ENCODE results near the gene HIVEP2. TPM values are rescaled to one million over a fixed set of nuclear protein-coding genes. Genes with fewer than 3 reads are reported as not detected.
A peak's percentile ranks its signal among the peaks of the same experiment; 100 is the strongest.

HIVEP2 gene
- total and polyA plus RNA-seq, 7 donors = 6.2 to 39.7 (median 22.6) TPM

DNA sequence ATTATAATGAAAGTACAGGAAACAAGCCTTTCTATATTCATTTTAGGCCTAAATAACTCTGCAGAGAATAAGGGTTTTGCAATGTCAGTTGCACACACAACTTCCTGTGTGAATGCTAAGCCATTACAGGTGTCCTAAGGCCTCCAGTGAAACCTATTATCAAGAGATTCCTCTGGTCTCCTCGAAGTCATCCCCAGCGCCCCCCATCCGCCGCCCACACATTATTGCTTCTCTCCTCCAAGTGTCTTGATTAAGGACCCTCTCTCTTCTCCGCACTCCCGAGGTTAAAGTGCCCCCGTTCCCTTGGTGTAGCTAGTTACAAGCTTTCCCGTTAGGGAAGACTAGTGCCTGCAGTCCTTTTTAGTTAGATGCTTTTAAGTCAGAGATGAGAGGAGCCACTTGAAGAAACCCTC is 1.3 kb downstream of the HIVEP2 start:
- TF ChIP-seq, protein P1, sequence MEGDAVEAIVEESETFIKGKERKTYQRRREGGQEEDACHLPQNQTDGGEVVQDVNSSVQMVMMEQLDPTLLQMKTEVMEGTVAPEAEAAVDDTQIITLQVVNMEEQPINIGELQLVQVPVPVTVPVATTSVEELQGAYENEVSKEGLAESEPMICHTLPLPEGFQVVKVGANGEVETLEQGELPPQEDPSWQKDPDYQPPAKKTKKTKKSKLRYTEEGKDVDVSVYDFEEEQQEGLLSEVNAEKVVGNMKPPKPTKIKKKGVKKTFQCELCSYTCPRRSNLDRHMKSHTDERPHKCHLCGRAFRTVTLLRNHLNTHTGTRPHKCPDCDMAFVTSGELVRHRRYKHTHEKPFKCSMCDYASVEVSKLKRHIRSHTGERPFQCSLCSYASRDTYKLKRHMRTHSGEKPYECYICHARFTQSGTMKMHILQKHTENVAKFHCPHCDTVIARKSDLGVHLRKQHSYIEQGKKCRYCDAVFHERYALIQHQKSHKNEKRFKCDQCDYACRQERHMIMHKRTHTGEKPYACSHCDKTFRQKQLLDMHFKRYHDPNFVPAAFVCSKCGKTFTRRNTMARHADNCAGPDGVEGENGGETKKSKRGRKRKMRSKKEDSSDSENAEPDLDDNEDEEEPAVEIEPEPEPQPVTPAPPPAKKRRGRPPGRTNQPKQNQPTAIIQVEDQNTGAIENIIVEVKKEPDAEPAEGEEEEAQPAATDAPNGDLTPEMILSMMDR (IDR thresholded peaks at IDR 0.05) = no peak
- ATAC-seq (no peak), DNase-seq (no peak)
- Histone ChIP-seq H3K27ac (peak overlapping the region; percentile 99), H3K4me3 (peak overlapping the region; percentile 94), H3K27me3 (ENCODE audit: insufficient read depth in 3 of 3, low read length in 2 of 3) (no peaks in the 10 kb centered on the region), H3K36me3 (ENCODE audit: insufficient read depth in 1 of 2, low read depth in 1 of 2) (no peaks in the 10 kb centered on the region), H3K9me3 (no peaks in the 10 kb centered on the region), H3K4me1 (peaks cover 51% of the 10 kb centered on the region)
- intact Hi-C loops (cut with DNase I) = loop anchor here (1.0 to 5.0 kb wide), 4 partner anchors 16 to 59 kb away; no protein-coding TSS in a partner anchor
- WGBS, 3 donors = 19 to 32% (median 22%) methylated on average over 8 of the region's 8 CpGs

DNA sequence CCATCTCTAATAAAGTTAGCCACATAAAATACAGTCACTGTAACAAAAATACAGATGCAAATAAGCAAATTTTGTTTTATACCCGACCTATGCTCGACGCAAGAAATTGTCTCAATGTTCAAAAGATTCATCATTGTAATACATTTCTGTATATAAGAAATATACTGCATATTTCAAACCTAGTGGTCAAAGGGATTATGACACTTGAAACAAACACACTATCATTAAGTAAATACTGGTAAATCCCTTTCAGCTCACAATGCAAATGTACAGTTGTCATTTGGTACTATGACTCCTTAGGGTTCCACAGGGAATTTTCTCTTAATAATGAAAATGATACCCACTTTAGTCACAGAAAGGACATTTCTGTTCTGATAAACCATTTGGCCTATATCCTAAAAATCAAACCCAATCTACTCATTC is 2.2 kb downstream of the HIVEP2 start:
- H3K4me1 ChIP-seq = peaks cover 51% of the 10 kb centered on the region
- H3K9me3 ChIP-seq = no peaks in the 10 kb centered on the region
- H3K27me3 ChIP-seq (ENCODE audit: insufficient read depth in 3 of 3, low read length in 2 of 3) = no peaks in the 10 kb centered on the region
- no peaks in the 10 kb centered on the region for H3K36me3 ChIP-seq (ENCODE audit: insufficient read depth in 1 of 2, low read depth in 1 of 2)
- TF ChIP-seq, protein P1 (IDR thresholded peaks at IDR 0.05) = peak; percentile 55
- H3K4me3 ChIP-seq = peak overlapping the region; percentile 94
- DNase-seq = no peak
- WGBS, 3 donors = 58 to 75% (median 72%) methylated on average over 3 of the region's 3 CpGs
- peak overlapping the region; percentile 99 for H3K27ac ChIP-seq
- intact Hi-C loops (cut with DNase I) = loop anchor here in 1 of 2 donors (5.0 kb wide), 1 partner anchor 56 kb away; no protein-coding TSS in a partner anchor
- ATAC-seq = no peak

DNA sequence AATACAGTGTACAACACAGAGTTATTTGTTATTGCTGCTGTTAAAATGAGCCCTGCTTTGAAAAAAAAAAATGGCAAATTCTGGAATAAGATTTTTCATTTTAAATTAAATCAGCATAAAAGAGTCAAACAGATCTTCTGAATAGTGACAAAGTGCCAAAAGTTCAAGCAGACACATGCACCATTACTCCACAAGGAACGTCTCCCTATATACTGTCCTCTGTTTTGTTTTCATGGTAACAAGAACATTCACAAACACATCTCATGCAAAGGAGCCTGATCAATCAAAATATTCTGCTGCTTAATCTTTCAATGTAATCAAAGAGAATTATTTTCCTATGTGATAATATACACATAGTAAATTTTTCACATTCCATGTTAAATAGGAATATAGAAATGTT is 2.7 kb downstream of the HIVEP2 start:
- Histone ChIP-seq H3K27me3 (ENCODE audit: insufficient read depth in 3 of 3, low read length in 2 of 3) (no peaks in the 10 kb centered on the region), H3K27ac (peak overlapping the region; percentile 21), H3K36me3 (ENCODE audit: insufficient read depth in 1 of 2, low read depth in 1 of 2) (no peaks in the 10 kb centered on the region), H3K9me3 (no peaks in the 10 kb centered on the region), H3K4me1 (peaks cover 51% of the 10 kb centered on the region), H3K4me3 (peak overlapping the region; percentile 94)
- WGBS, 3 donors = 13 to 27% (median 17%) methylated on average over 1 of the region's 1 CpG
- TF ChIP-seq, protein P1 (IDR thresholded peaks at IDR 0.05) = no peak
- ATAC-seq (no peak), DNase-seq (no peak)
- intact Hi-C loops (cut with DNase I) = loop anchor here in 1 of 2 donors (5.0 kb wide), 1 partner anchor 55 kb away; no protein-coding TSS in a partner anchor

DNA sequence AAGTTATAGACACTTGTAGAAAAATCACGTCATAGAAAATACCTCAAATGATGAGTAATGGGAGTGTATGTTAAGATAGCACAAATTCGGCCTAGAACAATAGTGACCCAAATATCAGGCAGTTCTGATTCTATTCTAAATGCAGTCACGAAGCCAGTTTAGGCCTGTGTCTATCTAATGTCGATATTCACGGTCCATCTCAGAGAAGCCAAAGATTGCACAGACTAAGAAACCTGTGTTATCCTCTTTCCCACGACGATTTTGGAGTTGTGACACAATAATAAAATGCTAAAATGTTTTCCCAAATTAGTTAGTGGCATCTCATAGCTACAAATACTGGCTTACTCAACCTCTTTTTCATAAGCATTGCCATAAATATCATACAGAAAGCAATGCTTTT is 4.0 kb downstream of the HIVEP2 start:
- TF ChIP-seq, protein P1 (IDR thresholded peaks at IDR 0.05) = no peak
- ATAC-seq (no peak), DNase-seq (no peak)
- Histone ChIP-seq H3K9me3 (no peaks in the 10 kb centered on the region), H3K36me3 (ENCODE audit: insufficient read depth in 1 of 2, low read depth in 1 of 2) (no peaks in the 10 kb centered on the region), H3K4me3 (no peak overlapping the region), H3K4me1 (peaks cover 51% of the 10 kb centered on the region), H3K27me3 (ENCODE audit: insufficient read depth in 3 of 3, low read length in 2 of 3) (no peaks in the 10 kb centered on the region), H3K27ac (no peak overlapping the region)
- intact Hi-C loops (cut with DNase I) = loop anchor here in 1 of 2 donors (5.0 kb wide), 1 partner anchor 54 kb away; no protein-coding TSS in a partner anchor
- WGBS, 3 donors = 44 to 62% (median 47%) methylated on average over 7 of the region's 7 CpGs

DNA sequence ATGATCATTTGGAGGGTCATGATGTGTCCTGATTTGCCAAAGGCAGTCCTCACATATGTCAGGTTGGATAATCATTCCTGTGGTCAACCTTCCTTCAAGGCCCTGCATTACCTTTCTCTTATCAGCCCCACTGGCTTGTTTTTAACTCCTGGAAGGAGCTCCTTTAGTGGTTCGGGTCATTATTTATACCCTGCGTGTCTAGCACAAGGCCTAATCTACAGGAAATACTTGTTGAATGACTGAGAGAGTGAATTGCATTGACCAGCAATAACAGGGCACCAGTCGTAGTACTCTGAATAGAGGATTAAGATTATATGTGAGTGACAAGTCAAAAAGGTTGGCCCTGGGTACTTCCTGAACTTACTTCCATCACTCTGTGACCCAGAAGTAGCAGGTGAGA is 4.5 kb downstream of the HIVEP2 start:
- Histone ChIP-seq H3K4me3 (no peak overlapping the region), H3K27ac (no peak overlapping the region), H3K36me3 (ENCODE audit: insufficient read depth in 1 of 2, low read depth in 1 of 2) (no peaks in the 10 kb centered on the region), H3K9me3 (no peaks in the 10 kb centered on the region), H3K4me1 (peaks cover 51% of the 10 kb centered on the region), H3K27me3 (ENCODE audit: insufficient read depth in 3 of 3, low read length in 2 of 3) (no peaks in the 10 kb centered on the region)
- intact Hi-C loops (cut with DNase I) = loop anchor here in 1 of 2 donors (5.0 kb wide), 1 partner anchor 53 kb away; no protein-coding TSS in a partner anchor
- no peak for ATAC-seq
- TF ChIP-seq, protein P1 (IDR thresholded peaks at IDR 0.05) = no peak
- DNase-seq = no peak
- 59 to 85% (median 63%) methylated on average over 3 of the region's 3 CpGs for WGBS, 3 donors
